HL-60 (cell line): ENCODE data around the gene TMEM82.

Experiments used
- POLR2AphosphoS5 ChIP-seq: IDR thresholded peaks from 2 replicates; pipeline ENCODE4 v1.6.1; 2012; ENCODE audit warnings: low read depth
- SPI1 ChIP-seq: IDR thresholded peaks from 2 replicates; pipeline ENCODE4 v1.6.1; 2012; ENCODE audit warnings: low read depth, mild to moderate bottlenecking, borderline replicate concordance
- TF ChIP-seq, protein P1 (sequence below): IDR thresholded peaks from one replicate; pipeline ENCODE4 v1.5.1; 2011; ENCODE audit warnings: low read length, control low read depth, inconsistent platforms; ENCODE audit not compliant: insufficient read depth

DNA sequence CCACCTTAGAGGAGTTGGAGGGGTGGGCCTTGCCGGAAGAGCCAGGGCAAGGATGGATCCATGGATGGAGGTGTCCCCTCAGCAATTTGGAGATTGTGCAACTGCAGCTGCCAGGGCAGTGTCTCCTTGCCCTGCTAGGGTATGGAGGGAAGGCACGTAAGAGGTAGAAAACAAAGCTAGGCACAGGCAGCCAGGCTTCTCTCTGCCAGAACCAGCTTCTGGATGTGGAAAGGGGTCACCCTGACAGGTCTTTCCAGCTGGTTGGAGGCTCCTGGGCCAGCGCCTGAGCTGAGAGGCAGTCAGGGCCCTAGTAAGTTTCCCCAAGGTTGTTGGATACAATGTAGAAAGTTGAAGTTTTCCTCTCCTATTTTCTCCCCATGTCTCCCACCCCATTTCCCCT lies 21.4 kb upstream of the TMEM82 start:
- TF ChIP-seq, protein P1, sequence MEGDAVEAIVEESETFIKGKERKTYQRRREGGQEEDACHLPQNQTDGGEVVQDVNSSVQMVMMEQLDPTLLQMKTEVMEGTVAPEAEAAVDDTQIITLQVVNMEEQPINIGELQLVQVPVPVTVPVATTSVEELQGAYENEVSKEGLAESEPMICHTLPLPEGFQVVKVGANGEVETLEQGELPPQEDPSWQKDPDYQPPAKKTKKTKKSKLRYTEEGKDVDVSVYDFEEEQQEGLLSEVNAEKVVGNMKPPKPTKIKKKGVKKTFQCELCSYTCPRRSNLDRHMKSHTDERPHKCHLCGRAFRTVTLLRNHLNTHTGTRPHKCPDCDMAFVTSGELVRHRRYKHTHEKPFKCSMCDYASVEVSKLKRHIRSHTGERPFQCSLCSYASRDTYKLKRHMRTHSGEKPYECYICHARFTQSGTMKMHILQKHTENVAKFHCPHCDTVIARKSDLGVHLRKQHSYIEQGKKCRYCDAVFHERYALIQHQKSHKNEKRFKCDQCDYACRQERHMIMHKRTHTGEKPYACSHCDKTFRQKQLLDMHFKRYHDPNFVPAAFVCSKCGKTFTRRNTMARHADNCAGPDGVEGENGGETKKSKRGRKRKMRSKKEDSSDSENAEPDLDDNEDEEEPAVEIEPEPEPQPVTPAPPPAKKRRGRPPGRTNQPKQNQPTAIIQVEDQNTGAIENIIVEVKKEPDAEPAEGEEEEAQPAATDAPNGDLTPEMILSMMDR: no peak
- TF ChIP-seq POLR2AphosphoS5 (no peak), SPI1 (no peak)
